Adipose tissue (tissue), 3 donors: Measurements from ENCODE around the gene SCAP. TPM values are rescaled to one million over a fixed set of nuclear protein-coding genes. Genes with fewer than 3 reads are reported as not detected.
"Not testable (repeated sequence)": the region's sequence is repeated elsewhere in the genome, so short reads cannot be mapped to it uniquely, and the experiment has no call there.

Source experiments
- H3K27ac ChIP-seq: one replicate; pipeline ENCODE4 v1.5.1; 2013; ENCODE audit warnings: low read depth, low read length
- WGBS, 3 donors: extraction: QIAGEN DNeasy Blood & Tissue Kit; methylation state at CpG; one replicate each; pipeline ENCODE4 v1.1.7; 2013; 5-methylcytosine and 5-hydroxymethylcytosine counted together
- polyA plus RNA-seq, 3 donors: library from polyadenylated mRNA; stranded (reverse); fragments of 200-250 nt; gene quantifications; one replicate each; pipeline ENCODE4 v1.2.3, GENCODE V29; 2013
- donor health status: healthy with polysubstance abuse.
- donor health status: Bipolar disorder and iron deficiency.
- donor health status: healthy.

The SCAP gene
- polyA plus RNA-seq, result 10 to 100 TPM; 26.4 to 46.5 (median 29.1) TPM

GRCh38 chr3:47475570-47476329, at the start of gene SCAP:
SCAP (minus strand) TSS chr3:47475941; CDS start chr3:47442993, 32,948 bp downstream.
- H3K27ac ChIP-seq, result no peak within 1 kb of the TSS
- WGBS, 3 donors, result 2 to 4% (median 2%) methylated on average over 49 to 88 of the region's 88 CpGs

DNA sequence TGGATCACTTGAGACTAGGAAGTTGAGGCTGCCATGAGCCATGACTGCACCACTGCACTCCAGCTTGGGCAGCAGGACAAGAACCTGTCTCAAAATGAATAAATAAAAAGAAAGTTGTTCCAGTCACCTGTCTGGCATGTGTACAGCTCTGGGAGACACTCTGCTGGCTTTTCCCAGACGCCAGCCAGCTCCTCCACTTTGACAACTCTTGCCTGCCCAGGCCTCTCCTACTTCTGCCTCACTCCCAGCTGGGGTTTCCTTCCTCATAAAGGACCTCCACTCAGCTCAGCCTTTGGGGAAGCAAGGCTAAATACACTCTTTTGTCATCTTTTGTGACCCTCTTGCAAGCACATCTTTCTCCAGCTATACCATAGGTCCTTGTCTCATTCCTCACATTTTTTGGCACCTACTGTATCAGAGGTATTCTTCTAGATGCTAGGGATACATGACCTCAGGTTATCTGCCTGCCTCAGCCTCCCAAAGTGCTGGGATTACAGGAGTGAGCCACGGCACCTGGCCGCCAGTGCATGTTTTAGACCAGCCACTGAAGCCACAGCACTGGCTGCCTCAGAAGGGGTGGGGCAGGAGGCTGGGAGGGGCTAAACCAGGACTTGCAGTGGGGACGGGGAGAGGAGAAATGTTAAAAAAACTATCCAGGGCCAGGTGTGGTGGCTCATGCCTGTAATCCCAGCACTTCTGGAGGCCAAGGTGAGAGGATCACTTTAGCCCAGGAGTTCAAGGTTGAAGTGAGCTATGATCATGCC, 47.8 kb upstream of the SCAP start:
- 56 to 60% (median 58%) methylated on average over 4 of the region's 4 CpGs for WGBS, 3 donors

DNA sequence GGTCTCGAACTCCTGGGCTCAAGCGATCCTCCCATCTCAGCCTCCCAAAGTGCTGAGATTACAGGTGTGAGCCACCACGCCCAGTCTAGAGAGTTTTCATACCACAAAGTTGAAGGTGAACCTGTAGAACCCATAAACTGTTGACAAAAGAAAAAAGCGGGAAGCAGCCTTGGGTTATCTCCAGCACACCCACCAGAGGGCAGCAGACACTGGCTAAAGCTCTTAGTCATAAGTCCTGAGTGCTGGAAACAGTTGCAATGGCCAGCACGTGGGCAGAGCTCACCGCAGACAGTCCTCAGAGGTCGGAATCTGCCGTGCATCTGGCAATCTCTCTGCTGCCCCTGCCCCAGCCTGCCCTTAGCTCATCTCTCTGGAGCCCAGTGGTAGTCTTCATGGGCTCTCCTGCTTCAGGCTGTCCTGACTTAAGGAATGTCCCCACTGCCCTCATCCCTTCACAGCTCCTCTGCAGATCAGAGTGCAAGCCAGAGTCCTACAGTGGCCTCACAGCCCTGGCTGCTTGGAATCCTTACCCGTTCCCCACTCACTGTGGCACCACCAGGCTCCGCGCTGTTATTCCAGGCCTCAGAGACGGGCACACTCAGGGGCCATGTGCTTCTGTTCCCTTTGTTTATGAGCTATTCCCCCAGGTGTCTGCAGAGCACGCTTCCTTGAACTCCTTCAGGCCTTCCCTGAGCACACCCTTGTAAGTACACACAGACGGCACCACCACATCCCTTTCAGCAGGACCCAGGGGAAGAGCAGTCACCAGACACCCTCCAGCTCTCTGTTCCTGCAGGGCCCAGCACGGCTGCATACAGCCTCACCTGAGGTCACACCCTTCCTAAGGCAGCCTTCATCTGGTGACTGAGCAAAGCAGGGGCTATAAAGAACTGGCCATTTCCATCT, 46.6 kb upstream of the SCAP start:
- no peak overlapping the region for H3K27ac ChIP-seq
- 33 to 37% (median 34%) methylated on average over 15 of the region's 15 CpGs for WGBS, 3 donors

More for the DNA sequence above, 47.8 kb upstream of the SCAP start:
- H3K27ac ChIP-seq, result no peak overlapping the region

- H3K27ac ChIP-seq, result no peak overlapping the region
Measured at GRCh38 chr3:47520756-47521155, 45.0 kb upstream of the SCAP start.

DNA sequence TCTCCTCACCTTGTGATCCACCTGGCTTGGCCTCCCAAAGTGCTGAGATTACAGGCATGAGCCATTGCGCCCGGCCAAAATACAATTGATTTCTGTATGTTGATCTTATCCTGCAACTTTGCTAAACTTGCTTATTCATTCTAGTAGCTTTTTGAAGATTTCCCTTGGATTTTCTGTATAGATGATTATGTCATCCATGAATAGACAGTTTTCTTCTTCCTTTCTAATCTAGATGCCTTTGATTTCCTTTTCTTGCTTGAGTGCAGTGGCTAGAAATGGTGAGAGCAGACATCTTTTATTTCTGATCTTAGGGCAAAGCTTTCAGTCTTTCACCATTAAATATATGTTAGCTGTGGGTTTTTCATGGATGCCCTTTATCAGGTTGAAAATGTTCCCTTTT, 42.2 kb upstream of the SCAP start:
- 75 to 98% (median 93%) methylated on average over 2 of the region's 2 CpGs for WGBS, 3 donors
- H3K27ac ChIP-seq, result no peak overlapping the region

- H3K27ac ChIP-seq, result no peak overlapping the region
- 53 to 73% (median 69%) methylated on average over 5 of the region's 5 CpGs for WGBS, 3 donors
Measured at GRCh38 chr3:47515864-47516319, 40.2 kb upstream of the SCAP start.

DNA sequence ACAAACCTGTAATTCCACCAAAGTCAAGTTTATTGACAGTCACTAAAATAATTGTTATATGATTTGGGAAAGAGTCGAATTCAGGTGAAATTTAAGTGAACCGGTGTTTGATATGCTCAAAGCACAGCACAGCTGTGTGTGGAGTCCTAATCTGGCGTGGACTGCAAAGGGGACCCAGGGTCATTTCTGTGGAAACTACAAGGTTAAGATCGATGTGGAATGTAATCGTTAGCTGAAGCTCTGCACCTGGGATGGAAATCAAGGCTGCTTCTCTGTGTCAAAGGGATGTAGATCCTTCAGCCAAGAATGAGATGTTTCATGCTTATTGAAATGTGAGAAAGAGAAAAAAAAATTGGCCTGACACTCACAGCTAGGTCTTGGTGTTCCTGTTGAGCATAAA, 39.4 kb upstream of the SCAP start:
- no peak overlapping the region for H3K27ac ChIP-seq
- WGBS, 3 donors, result 31 to 77% (median 76%) methylated on average over 5 of the region's 5 CpGs

GRCh38 chr3:47513125-47513929, 37.6 kb upstream of the SCAP start, which contains the start of gene ELP6:
ELP6 (minus strand) TSS chr3:47513712; CDS start chr3:47513590, 122 bp downstream.
- H3K27ac ChIP-seq, result no peak within 1 kb of the TSS
- WGBS, 3 donors, result 0% methylated on average over 71 of the region's 71 CpGs

DNA sequence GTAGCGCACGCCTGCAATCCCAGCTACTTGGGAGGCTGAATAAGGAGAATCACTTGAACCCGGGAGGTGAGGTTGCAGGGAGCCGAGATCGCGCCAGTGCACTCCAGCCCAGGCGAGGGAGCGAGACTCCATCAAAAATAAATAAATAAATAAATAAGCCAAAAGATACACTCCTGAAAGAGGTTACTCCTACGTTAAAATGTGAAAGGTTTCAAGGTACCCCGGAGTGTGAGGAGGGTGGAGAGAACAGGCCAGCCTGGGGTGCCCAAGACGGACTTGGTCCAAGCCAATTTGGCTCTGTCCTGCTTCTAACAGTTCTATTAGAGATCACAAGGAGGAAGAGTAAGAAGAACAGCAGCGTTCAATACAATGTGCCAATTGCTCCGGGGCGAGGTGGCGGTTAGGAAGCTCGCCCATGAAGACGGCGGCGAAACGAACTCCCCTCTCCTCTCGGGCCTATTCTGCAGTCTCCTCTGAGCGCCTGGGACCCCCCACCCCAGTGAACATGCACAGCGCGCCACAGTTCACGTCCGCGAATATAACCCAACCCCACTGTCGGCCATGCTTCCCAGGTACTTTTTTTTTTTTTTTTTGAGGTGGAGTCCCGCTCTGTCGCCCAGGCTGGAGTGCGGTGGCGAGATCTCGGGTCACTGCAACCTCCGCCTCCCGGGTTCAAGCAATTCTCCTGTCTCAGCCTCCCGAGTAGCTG, 36.8 kb upstream of the SCAP start:
- 16 to 19% (median 18%) methylated on average over 36 of the region's 36 CpGs for WGBS, 3 donors

GRCh38 chr3:47505267-47505666, 29.5 kb upstream of the SCAP start:
- whole genome bisulfite sequencing, 3 donors, result 98 to 99% (median 98%) methylated on average over 6 of the region's 6 CpGs
- not testable (repeated sequence) for H3K27ac ChIP-seq

More for the DNA sequence above, 36.8 kb upstream of the SCAP start:
- H3K27ac ChIP-seq, result no peak overlapping the region

DNA sequence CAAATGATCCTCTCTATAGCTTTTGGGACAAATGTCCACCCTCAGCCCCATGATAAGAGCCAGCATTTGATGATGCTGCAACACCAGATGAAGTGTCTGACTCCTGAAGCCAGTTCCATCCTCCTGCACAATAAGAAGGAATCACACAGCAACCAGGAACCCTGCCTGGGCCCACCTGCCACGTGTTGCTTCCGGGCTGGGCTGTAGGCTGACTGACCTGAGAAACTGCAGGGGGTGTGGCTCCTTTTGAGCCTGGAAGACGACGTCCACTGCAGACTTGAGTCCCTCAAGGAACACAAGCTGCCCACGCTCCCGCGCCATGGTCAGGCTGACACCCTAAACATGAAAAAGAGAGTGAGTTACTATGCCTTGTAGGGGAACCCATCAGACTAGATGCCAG, 28.4 kb upstream of the SCAP start:
- 85 to 90% (median 88%) methylated on average over 7 of the region's 7 CpGs for WGBS, 3 donors
- no peak overlapping the region for H3K27ac ChIP-seq

- H3K27ac ChIP-seq, result no peak overlapping the region
- WGBS, 3 donors, result 85 to 92% (median 88%) methylated on average over 2 of the region's 2 CpGs
Measured at GRCh38 chr3:47503033-47503432, 27.3 kb upstream of the SCAP start.

DNA sequence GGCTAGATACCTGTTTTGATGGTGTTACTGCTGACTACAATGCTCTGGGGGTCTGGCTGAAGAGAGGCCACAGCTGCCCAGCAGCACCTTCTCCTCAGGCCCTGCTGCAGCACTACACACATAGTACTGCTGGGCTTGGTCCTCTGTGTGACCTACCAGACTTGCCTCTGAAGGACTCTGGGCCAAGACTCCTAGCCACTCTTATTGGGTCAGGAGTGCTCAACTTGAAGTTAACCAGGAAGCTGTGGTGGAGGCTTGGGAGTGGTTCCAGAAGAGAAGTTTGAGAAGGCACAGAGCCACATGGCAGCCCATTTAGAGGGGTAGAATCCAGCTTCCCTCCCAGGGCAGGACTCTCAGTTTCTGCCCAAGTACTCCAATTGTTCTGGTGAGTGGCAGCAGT, 21.2 kb upstream of the SCAP start:
- no peak overlapping the region for H3K27ac ChIP-seq

DNA sequence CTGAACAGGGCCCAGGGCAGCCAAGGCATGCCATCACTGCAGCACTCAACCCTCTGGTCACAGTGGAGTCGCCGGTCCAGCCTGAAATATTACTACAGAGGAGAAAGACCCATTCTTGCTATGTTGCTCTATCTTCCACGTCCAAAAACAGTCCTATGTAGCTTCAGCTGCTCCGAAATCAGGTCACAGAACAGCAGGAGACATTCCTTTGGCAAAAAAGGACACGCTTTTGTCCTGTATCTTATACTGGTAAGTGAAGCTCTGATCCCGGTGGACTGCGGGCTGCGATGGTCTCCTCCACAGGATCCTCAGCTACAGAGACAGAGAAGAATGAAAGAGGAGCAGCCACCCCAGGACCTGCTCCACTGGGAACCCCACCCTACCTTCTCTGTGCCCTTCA, 20.1 kb upstream of the SCAP start:
- WGBS, 3 donors, result 88 to 96% (median 94%) methylated on average over 8 of the region's 8 CpGs
- H3K27ac ChIP-seq, result no peak overlapping the region

DNA sequence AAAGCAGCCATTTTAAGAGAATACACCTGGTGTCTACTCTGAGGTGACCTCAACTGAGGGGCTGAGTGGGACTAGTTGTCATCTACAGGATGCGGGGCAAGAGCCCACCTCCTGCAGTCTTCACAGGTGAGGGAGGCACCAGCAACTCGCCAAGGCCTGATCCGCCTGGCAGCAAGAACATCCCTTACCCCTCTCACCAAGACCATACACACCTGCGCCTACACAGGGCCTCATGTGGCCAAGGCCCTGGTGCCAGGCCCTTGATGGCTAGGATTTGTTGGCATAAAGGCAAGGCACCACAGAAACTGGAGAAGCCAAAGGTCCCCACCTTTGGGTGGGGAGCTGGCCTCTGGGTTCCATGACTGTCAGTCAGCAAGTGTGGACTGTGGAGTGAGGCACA, 19.4 kb upstream of the SCAP start:
- H3K27ac ChIP-seq, result no peak overlapping the region
- WGBS, 3 donors, result 93 to 99% (median 98%) methylated on average over 4 of the region's 4 CpGs

DNA sequence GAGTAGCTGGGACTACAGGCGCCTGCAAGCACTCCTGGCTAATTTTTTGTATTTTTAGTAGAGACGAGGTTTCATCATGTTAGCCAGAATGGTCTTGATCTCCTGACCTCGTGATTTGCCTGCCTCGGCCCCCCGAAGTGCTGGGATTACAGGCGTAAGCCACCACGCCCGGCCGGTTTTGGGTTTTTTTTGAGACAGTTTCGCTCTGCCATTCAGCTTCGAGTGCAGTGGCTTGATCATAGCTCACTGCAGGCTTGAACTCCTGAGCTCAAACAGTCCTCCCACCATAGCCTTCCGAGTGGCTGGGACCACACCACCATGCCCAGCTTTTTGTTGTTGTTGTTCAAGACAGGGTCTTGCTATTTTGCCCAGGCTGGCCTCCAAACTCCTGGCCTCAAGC, 16.0 kb upstream of the SCAP start:
- H3K27ac ChIP-seq, result no peak overlapping the region
- 92 to 95% (median 93%) methylated on average over 12 of the region's 12 CpGs for WGBS, 3 donors

GRCh38 chr3:47491186-47491585, 15.4 kb upstream of the SCAP start:
- WGBS, 3 donors, result 85 to 92% (median 87%) methylated on average over 3 of the region's 3 CpGs
- no peak overlapping the region for H3K27ac ChIP-seq
